GM12878 (cell line): ENCODE measurements around the gene SRC. TPM values are rescaled to one million over a fixed set of nuclear protein-coding genes. Genes with fewer than 3 reads are reported as not detected.

Experiments
- ATF7 ChIP-seq: fragments of 450-650 bp; IDR thresholded peaks from 2 replicates; pipeline ENCODE4 v1.6.1; 2016; ENCODE audit warnings: low read depth, mild to moderate bottlenecking
- BHLHE40 ChIP-seq, 2 experiments: fragments of 450-650 bp in 1 of 2; IDR thresholded peaks; 2 replicates each; pipeline ENCODE4 v1.6.1; 2011 to 2017; ENCODE audit warnings: low read depth in 2 of 2, borderline replicate concordance in 1 of 2, improper control_type of control experiment in 1 of 2, low read length in 1 of 2, mild to moderate bottlenecking in 1 of 2
- BRCA1 ChIP-seq: IDR thresholded peaks from 2 replicates; pipeline ENCODE4 v1.6.1; 2011; ENCODE audit warnings: low read depth, low read length, improper control_type of control experiment
- CBX3 ChIP-seq: fragments of 200-600 bp; sonication (generic); IDR thresholded peaks from 2 replicates; pipeline ENCODE4 v1.6.1; 2016; ENCODE audit warnings: low read depth, borderline replicate concordance
- CTCF ChIP-seq, 3 experiments: IDR thresholded peaks in 2 of 3; conservative IDR thresholded peaks in 1 of 3; 2 replicates each; pipeline ENCODE4 v1.5.1; 2011; ENCODE audit warnings: low read depth in 3 of 3, low read length in 3 of 3, mild to moderate bottlenecking in 3 of 3, control low read depth in 2 of 3, moderate library complexity in 2 of 3, inconsistent platforms in 1 of 3, mixed read lengths in 1 of 3; ENCODE audit not compliant: control insufficient read depth in 2 of 3, insufficient read depth in 1 of 3; ENCODE audit errors: extremely low read depth in 1 of 3
- ESRRA ChIP-seq: IDR thresholded peaks from 2 replicates; pipeline ENCODE4 v1.6.1; 2012; ENCODE audit warnings: mild to moderate bottlenecking, low read length, improper control_type of control experiment
- FOS ChIP-seq: IDR thresholded peaks from 3 replicates; pipeline ENCODE4 v1.6.1; 2011; ENCODE audit warnings: borderline replicate concordance; ENCODE audit not compliant: insufficient read length; ENCODE audit errors: extremely low read depth
- HSF1 ChIP-seq: fragments of 150-350 bp; IDR thresholded peaks from 2 replicates; pipeline ENCODE4 v1.6.1; 2014; ENCODE audit warnings: mild to moderate bottlenecking, low read depth, low read length
- KAT2A ChIP-seq: conservative IDR thresholded peaks from 2 replicates; pipeline ENCODE4 v1.6.1; 2011; ENCODE audit warnings: low read depth, low read length; ENCODE audit not compliant: control insufficient read depth
- KDM1A ChIP-seq: fragments of 200-600 bp; sonication (generic); IDR thresholded peaks from 2 replicates; pipeline ENCODE4 v1.6.1; 2016; ENCODE audit warnings: borderline replicate concordance
- MEF2B ChIP-seq: fragments of 450-650 bp; IDR thresholded peaks from 2 replicates; pipeline ENCODE4 v1.6.1; 2018; ENCODE audit warnings: mild to moderate bottlenecking, moderate library complexity; ENCODE audit not compliant: partially characterized antibody, poor library complexity, severe bottlenecking
- RAD51 ChIP-seq: fragments of 450-650 bp; IDR thresholded peaks from 2 replicates; pipeline ENCODE4 v1.6.1; 2016; ENCODE audit warnings: moderate library complexity, mild to moderate bottlenecking, inconsistent platforms
- RFX5 ChIP-seq: IDR thresholded peaks from 2 replicates; pipeline ENCODE4 v1.6.1; 2011; ENCODE audit warnings: low read depth, low read length, improper control_type of control experiment
- SPI1 ChIP-seq: IDR thresholded peaks from 2 replicates; pipeline ENCODE4 v1.6.1; 2011; ENCODE audit warnings: low read depth, mild to moderate bottlenecking, low read length, moderate library complexity, borderline replicate concordance; ENCODE audit not compliant: insufficient read depth
- SREBF2 ChIP-seq: IDR thresholded peaks from 2 replicates; pipeline ENCODE4 v1.6.1; 2012; ENCODE audit warnings: mild to moderate bottlenecking, low read length
- SUPT20H ChIP-seq: IDR thresholded peaks from 2 replicates; pipeline ENCODE4 v1.6.1; 2011; ENCODE audit warnings: low read depth, mild to moderate bottlenecking, low read length, moderate library complexity, borderline replicate concordance; ENCODE audit not compliant: control insufficient read depth
- ZBED1 ChIP-seq: IDR thresholded peaks from 2 replicates; pipeline ENCODE4 v1.6.1; 2016; ENCODE audit warnings: borderline replicate concordance
- ZBTB33 ChIP-seq: fragments of 450-650 bp; IDR thresholded peaks from 2 replicates; pipeline ENCODE4 v1.6.1; 2017; ENCODE audit warnings: mild to moderate bottlenecking
- ZBTB4 ChIP-seq: fragments of 450-650 bp; formaldehyde crosslinking; IDR thresholded peaks from 2 replicates; pipeline ENCODE4 v1.4.0; 2022; ENCODE audit warnings: mild to moderate bottlenecking, moderate library complexity
- ZNF384 ChIP-seq: IDR thresholded peaks from 2 replicates; pipeline ENCODE4 v1.6.1; 2012; ENCODE audit warnings: low read depth, mild to moderate bottlenecking, low read length, improper control_type of control experiment, borderline replicate concordance
- polyA plus RNA-seq, 11 experiments: library from polyadenylated mRNA; depleted of rRNA in 4 of 11; unstranded in 6 of 11; stranded (reverse) in 5 of 11; fragments of >200 nt; fragmentation: Nextera tagmentation in 4 of 11; fragmentation: Illumina TruSeq in 1 of 11; extraction: Ambion mirVana in 4 of 11; extraction: Trizol in 1 of 11; gene quantifications; 1 replicate in 1 of 11; 2 replicates in 10 of 11; pipeline versions ENCODE4 v1.2.1 to v1.2.3, GENCODE V29; 2011 to 2016; ENCODE audit warnings: inconsistent platforms in 2 of 11, missing spikeins in 2 of 11, low read depth in 1 of 11
- total RNA-seq, 4 experiments: library from RNA; depleted of rRNA in 3 of 4; stranded (reverse); fragments of >200 nt in 3 of 4; fragmentation: Illumina TruSeq in 1 of 4; extraction: Trizol in 1 of 4; gene quantifications; 2 replicates each; pipeline versions ENCODE4 v1.2.1 to v1.2.3, GENCODE V29; 2013 to 2021

Gene SRC
- total and polyA plus RNA-seq, 10 of the 15 experiments (the other 5 are each of a cell fraction or from before 2014, with no cell fraction given), result 0.60 to 71.3 (median 27.2) TPM

- peak; percentile 55 to 65; a peak in 3 of 4 replicates for TF ChIP-seq BHLHE40 (IDR thresholded peaks at IDR 0.05; ENCODE audit: borderline replicate concordance in 1 of 2, low read depth in 2 of 2, low read length in 1 of 2)
- no peak for TF ChIP-seq HSF1
- TF ChIP-seq KDM1A, result no peak
- TF ChIP-seq KAT2A, result no peak
- TF ChIP-seq SPI1, result peak; percentile 61; the same call in 1 of the 2 replicates
- TF ChIP-seq ZNF384, result no peak
- no peak for TF ChIP-seq ESRRA
- TF ChIP-seq ZBED1, result peak; percentile 60; the same call in 1 of the 2 replicates
- TF ChIP-seq RAD51, result no peak
- TF ChIP-seq SUPT20H, result no peak
- no peak for TF ChIP-seq SREBF2
- no peak for TF ChIP-seq RFX5
- TF ChIP-seq ZBTB4, result no peak
- TF ChIP-seq ATF7, result peak; percentile 49; the same call in 1 of the 2 replicates
- TF ChIP-seq MEF2B, result peak; percentile 98
- no peak for TF ChIP-seq FOS
- TF ChIP-seq CTCF (IDR thresholded peaks at IDR 0.05 in 2 of 3, conservative IDR thresholded peaks at IDR 0.05 in 1 of 3; ENCODE audit: control insufficient read depth in 2 of 3, extremely low read depth in 1 of 3, insufficient read depth in 1 of 3, low read depth in 3 of 3, low read length in 3 of 3), result no peak
- TF ChIP-seq ZBTB33, result no peak
- TF ChIP-seq CBX3, result no peak
- TF ChIP-seq BRCA1, result no peak
Measured at GRCh38 chr20:37336369-37337207, 9.4 kb upstream of the SRC start (continued).
